GM18520 (cell line): ENCODE results near the gene EBF4.
"Not testable (repeated sequence)": the region's sequence is repeated elsewhere in the genome, so short reads cannot be mapped to it uniquely, and the experiment has no call there.

Experiments
- ATAC-seq: cut with Tn5 transposase; IDR thresholded peaks from one replicate; pipeline ENCODE4 v1.9.1; 2021; ENCODE audit not compliant: unreplicated experiment

The EBF4 gene

GRCh38 chr20:2807929-2808328, 115.3 kb downstream of the EBF4 start:
- not testable (repeated sequence) for ATAC-seq

- ATAC-seq = no peak
These were observed 117.1 kb downstream of the EBF4 start for GRCh38 chr20:2809690-2810089.
